Mucosa of rectum (tissue), 2 donors: ENCODE measurements around the gene MAPK1.

Experiments used
- H3K27ac ChIP-seq, 2 donors: one replicate each; pipeline ENCODE4 v1.7.0; 2013; ENCODE audit warnings: inconsistent platforms in 2 of 2, low read depth in 2 of 2, low read length in 2 of 2
- H3K27me3 ChIP-seq, 2 donors: one replicate each; pipeline ENCODE4 v1.7.0; 2013; ENCODE audit warnings: low read length in 2 of 2; ENCODE audit not compliant: control insufficient read depth in 2 of 2, insufficient read depth in 2 of 2
- H3K36me3 ChIP-seq, 2 donors: one replicate each; pipeline ENCODE4 v1.7.0; 2013; ENCODE audit warnings: low read length in 2 of 2; ENCODE audit not compliant: control insufficient read depth in 2 of 2, insufficient read depth in 2 of 2
- H3K4me1 ChIP-seq, 2 donors: one replicate each; pipeline ENCODE4 v1.7.0; 2013; ENCODE audit warnings: low read length in 2 of 2, mild to moderate bottlenecking in 1 of 2; ENCODE audit not compliant: control insufficient read depth in 2 of 2, insufficient read depth in 2 of 2
- H3K4me3 ChIP-seq, 2 donors: one replicate each; pipeline ENCODE4 v1.7.0; 2013; ENCODE audit warnings: low read length in 2 of 2
- H3K9ac ChIP-seq, 2 donors: one replicate each; pipeline ENCODE4 v1.7.0; 2013; ENCODE audit warnings: low read length in 2 of 2, low read depth in 1 of 2, mild to moderate bottlenecking in 1 of 2
- H3K9me3 ChIP-seq, 2 donors: one replicate each; pipeline ENCODE4 v1.7.0; 2013; ENCODE audit warnings: low read length in 2 of 2; ENCODE audit not compliant: control insufficient read depth in 2 of 2
- donor health status: healthy.
- donor health status: Normal muscosa, but diverticular disease.

Gene MAPK1

GRCh38 chr22:21766691-21767462 is 100.6 kb downstream of the MAPK1 start:
- Histone ChIP-seq H3K27ac (peak overlapping the region in 1 of 2 donors; percentile 7), H3K4me1 (no peaks in the 10 kb centered on the region), H3K9ac (no peak overlapping the region), H3K36me3 (peaks cover 68 to 79% of the 10 kb centered on the region in 2 donors), H3K9me3 (no peaks in the 10 kb centered on the region), H3K4me3 (no peak overlapping the region), H3K27me3 (no peaks in the 10 kb centered on the region)

GRCh38 chr22:21765909-21766529 is 101.4 kb downstream of the MAPK1 start:
- H3K27ac ChIP-seq, result no peak overlapping the region
- peaks cover 69 to 79% of the 10 kb centered on the region in 2 donors for H3K36me3 ChIP-seq
- no peak overlapping the region for H3K9ac ChIP-seq

GRCh38 chr22:21764038-21764804 is 103.2 kb downstream of the MAPK1 start:
- Histone ChIP-seq H3K36me3 (peaks cover 69 to 76% of the 10 kb centered on the region in 2 donors), H3K4me1 (no peaks in the 10 kb centered on the region), H3K9ac (no peak overlapping the region), H3K4me3 (no peak overlapping the region), H3K27me3 (no peaks in the 10 kb centered on the region), H3K27ac (no peak overlapping the region), H3K9me3 (no peaks in the 10 kb centered on the region)

More at GRCh38 chr22:21765909-21766529, 101.4 kb downstream of the MAPK1 start:
- Histone ChIP-seq H3K27me3 (no peaks in the 10 kb centered on the region), H3K9me3 (no peaks in the 10 kb centered on the region), H3K4me3 (no peak overlapping the region), H3K4me1 (no peaks in the 10 kb centered on the region)

- Histone ChIP-seq H3K4me3 (no peak overlapping the region), H3K27ac (no peak overlapping the region), H3K9ac (no peak overlapping the region), H3K36me3 (peaks cover 70 to 72% of the 10 kb centered on the region in 2 donors), H3K27me3 (no peaks in the 10 kb centered on the region), H3K9me3 (no peaks in the 10 kb centered on the region), H3K4me1 (no peaks in the 10 kb centered on the region)
Measured at GRCh38 chr22:21762712-21763581, 104.5 kb downstream of the MAPK1 start.

- H3K27me3 ChIP-seq, result no peaks in the 10 kb centered on the region
- no peak overlapping the region for H3K9ac ChIP-seq
- H3K36me3 ChIP-seq, result peaks cover 64 to 66% of the 10 kb centered on the region in 2 donors
- H3K27ac ChIP-seq, result no peak overlapping the region
- no peaks in the 10 kb centered on the region for H3K4me1 ChIP-seq
- no peaks in the 10 kb centered on the region for H3K9me3 ChIP-seq
- no peak overlapping the region for H3K4me3 ChIP-seq
Measured at GRCh38 chr22:21761994-21762680, 105.3 kb downstream of the MAPK1 start.

- H3K9me3 ChIP-seq, result no peaks in the 10 kb centered on the region
- H3K9ac ChIP-seq, result no peak overlapping the region
- H3K4me3 ChIP-seq, result no peak overlapping the region
- no peak overlapping the region for H3K27ac ChIP-seq
- peaks cover 55 to 57% of the 10 kb centered on the region in 2 donors for H3K36me3 ChIP-seq
- no peaks in the 10 kb centered on the region for H3K4me1 ChIP-seq
- H3K27me3 ChIP-seq, result no peaks in the 10 kb centered on the region
Measured at GRCh38 chr22:21761086-21761485, 106.4 kb downstream of the MAPK1 start.

- Histone ChIP-seq H3K36me3 (peaks cover 53 to 54% of the 10 kb centered on the region in 2 donors), H3K9ac (no peak overlapping the region), H3K4me3 (no peak overlapping the region), H3K9me3 (no peaks in the 10 kb centered on the region), H3K4me1 (no peaks in the 10 kb centered on the region), H3K27ac (no peak overlapping the region), H3K27me3 (no peaks in the 10 kb centered on the region)
Measured at GRCh38 chr22:21760640-21761039, 106.8 kb downstream of the MAPK1 start.

GRCh38 chr22:21759646-21760376 is 107.6 kb downstream of the MAPK1 start:
- no peaks in the 10 kb centered on the region for H3K9me3 ChIP-seq
- no peak overlapping the region for H3K27ac ChIP-seq
- peaks cover 46% of the 10 kb centered on the region in 2 donors for H3K36me3 ChIP-seq

GRCh38 chr22:21759093-21759492 is 108.4 kb downstream of the MAPK1 start:
- Histone ChIP-seq H3K27ac (no peak overlapping the region), H3K4me1 (no peaks in the 10 kb centered on the region), H3K9ac (no peak overlapping the region), H3K4me3 (no peak overlapping the region), H3K36me3 (peaks cover 38 to 39% of the 10 kb centered on the region in 2 donors), H3K27me3 (no peaks in the 10 kb centered on the region), H3K9me3 (no peaks in the 10 kb centered on the region)

More at GRCh38 chr22:21759646-21760376, 107.6 kb downstream of the MAPK1 start:
- H3K4me1 ChIP-seq, result no peaks in the 10 kb centered on the region
- no peak overlapping the region for H3K9ac ChIP-seq
- no peak overlapping the region for H3K4me3 ChIP-seq
- H3K27me3 ChIP-seq, result no peaks in the 10 kb centered on the region
